Hepatocyte (in vitro differentiated cells): ENCODE results near the gene DNAJC15. TPM values are rescaled to one million over a fixed set of nuclear protein-coding genes. Genes with fewer than 3 reads are reported as not detected.

ENCODE experiments used
- DNase-seq: peaks from one replicate; pipeline ENCODE4 v3.0.0-alpha.2; 2016; ENCODE audit warnings: low spot score
- H2AFZ ChIP-seq: fragments of 200-600 bp; sonication (generic); 2 replicates; pipeline ENCODE4 v1.6.0; 2016; ENCODE audit warnings: antibody characterized with exemption, mild to moderate bottlenecking
- H3K27ac ChIP-seq: fragments of 200-600 bp; sonication (generic); 2 replicates; pipeline ENCODE4 v1.5.1; 2016; ENCODE audit warnings: mild to moderate bottlenecking
- H3K27me3 ChIP-seq: fragments of 200-600 bp; sonication (generic); 2 replicates; pipeline ENCODE4 v1.6.1; 2016
- H3K36me3 ChIP-seq: fragments of 200-600 bp; sonication (generic); replicated peaks from 2 replicates; pipeline ENCODE4 v1.5.1; 2016; ENCODE audit warnings: low read depth; ENCODE audit not compliant: insufficient read depth
- H3K4me1 ChIP-seq: fragments of 200-600 bp; sonication (generic); 2 replicates; pipeline ENCODE4 v1.5.1; 2016; ENCODE audit warnings: mild to moderate bottlenecking, moderate library complexity; ENCODE audit not compliant: insufficient read depth
- H3K4me2 ChIP-seq: fragments of 200-600 bp; sonication (generic); 2 replicates; pipeline ENCODE4 v1.6.0; 2016
- H3K4me3 ChIP-seq: fragments of 200-600 bp; sonication (generic); 2 replicates; pipeline ENCODE4 v1.5.1; 2016; ENCODE audit warnings: mild to moderate bottlenecking
- H3K79me2 ChIP-seq: fragments of 200-600 bp; sonication (generic); 2 replicates; pipeline ENCODE4 v1.6.0; 2017; ENCODE audit warnings: mild to moderate bottlenecking
- H3K9me2 ChIP-seq: fragments of 200-600 bp; sonication (generic); replicated peaks from 2 replicates; pipeline ENCODE4 v1.6.0; 2017; ENCODE audit warnings: mild to moderate bottlenecking; ENCODE audit not compliant: insufficient read depth
- H3K9me3 ChIP-seq: fragments of 200-600 bp; sonication (generic); 2 replicates; pipeline ENCODE4 v1.5.1; 2016; ENCODE audit warnings: low read depth, mild to moderate bottlenecking
- H4K20me1 ChIP-seq: fragments of 200-600 bp; sonication (generic); 2 replicates; pipeline ENCODE4 v1.6.0; 2016; ENCODE audit warnings: mild to moderate bottlenecking; ENCODE audit not compliant: insufficient read depth, poor library complexity, severe bottlenecking
- CTCF ChIP-seq: fragments of 200-600 bp; sonication (generic); IDR thresholded peaks from 2 replicates; pipeline ENCODE4 v1.5.1; 2016; ENCODE audit warnings: antibody characterized with exemption, mild to moderate bottlenecking; ENCODE audit not compliant: poor library complexity
- EZH2 ChIP-seq: fragments of 200-600 bp; sonication (generic); IDR thresholded peaks from 2 replicates; pipeline ENCODE4 v1.6.1; 2016; ENCODE audit warnings: antibody characterized with exemption, mild to moderate bottlenecking, borderline replicate concordance
- EZH2phosphoT487 ChIP-seq: fragments of 200-600 bp; sonication (generic); IDR thresholded peaks from one replicate; pipeline ENCODE4 v1.6.1; 2018; ENCODE audit warnings: antibody characterized with exemption, mild to moderate bottlenecking, low read depth, moderate library complexity; ENCODE audit not compliant: unreplicated experiment, severe bottlenecking
- WGBS: methylation state at CpG from one replicate; pipeline ENCODE4 v1.1.6; 2016; ENCODE audit warnings: low lambda C conversion rate; ENCODE audit errors: missing lambda C conversion rate; 5-methylcytosine and 5-hydroxymethylcytosine counted together
- polyA plus RNA-seq: library from polyadenylated mRNA; unstranded; fragments of >200 nt; fragmentation: Nextera tagmentation; extraction: Ambion mirVana; gene quantifications from 2 replicates; pipeline ENCODE4 v1.2.1, GENCODE V29; 2016
- total RNA-seq: library from RNA; depleted of rRNA; stranded (reverse); fragments of >200 nt; gene quantifications from 2 replicates; pipeline ENCODE4 v1.2.3, GENCODE V29; 2014

DNAJC15 gene
- total and polyA plus RNA-seq, 2 experiments from 2014 or later: 3.5 to 10.6 TPM

- H3K4me2 ChIP-seq: no peak overlapping the region
- no peaks in the 10 kb centered on the region for H3K36me3 ChIP-seq
- TF ChIP-seq EZH2phosphoT487 (no peak), EZH2 (no peak), CTCF (no peak)
- no peaks in the 10 kb centered on the region for H3K9me3 ChIP-seq
- H3K27me3 ChIP-seq: no peaks in the 10 kb centered on the region
- no peak overlapping the region for H2AFZ ChIP-seq
- H3K79me2 ChIP-seq: no peaks in the 10 kb centered on the region
- DNase-seq: no peak
- no peak overlapping the region for H3K4me3 ChIP-seq
- H3K9me2 ChIP-seq: no peaks in the 10 kb centered on the region
- no peaks in the 10 kb centered on the region for H4K20me1 ChIP-seq
- H3K27ac ChIP-seq: peak overlapping the region; percentile 7
- 91% methylated on average over 3 of the region's 3 CpGs for WGBS
- H3K4me1 ChIP-seq: no peaks in the 10 kb centered on the region
Observed at GRCh38 chr13:43005460-43006236, 17.7 kb upstream of the DNAJC15 start.

GRCh38 chr13:43006893-43007631, 16.3 kb upstream of the DNAJC15 start:
- Histone ChIP-seq H3K4me2 (no peak overlapping the region), H3K27ac (peak overlapping the region; percentile 27), H2AFZ (no peak overlapping the region)

GRCh38 chr13:43008596-43008995, 14.8 kb upstream of the DNAJC15 start:
- H3K27ac ChIP-seq: no peak overlapping the region

More at GRCh38 chr13:43006893-43007631, 16.3 kb upstream of the DNAJC15 start:
- Histone ChIP-seq H3K4me1 (no peaks in the 10 kb centered on the region), H3K79me2 (no peaks in the 10 kb centered on the region), H4K20me1 (no peaks in the 10 kb centered on the region), H3K4me3 (no peak overlapping the region), H3K27me3 (no peaks in the 10 kb centered on the region), H3K9me3 (no peaks in the 10 kb centered on the region), H3K36me3 (no peaks in the 10 kb centered on the region), H3K9me2 (no peaks in the 10 kb centered on the region)
- TF ChIP-seq EZH2phosphoT487 (no peak), CTCF (no peak), EZH2 (no peak)
- 41% methylated on average over 3 of the region's 3 CpGs for WGBS
- DNase-seq: no peak

More at GRCh38 chr13:43008596-43008995, 14.8 kb upstream of the DNAJC15 start:
- H3K4me1 ChIP-seq: no peaks in the 10 kb centered on the region
- no peaks in the 10 kb centered on the region for H3K9me2 ChIP-seq
- H2AFZ ChIP-seq: no peak overlapping the region
- TF ChIP-seq EZH2phosphoT487 (no peak), EZH2 (no peak), CTCF (no peak)
- no peak for DNase-seq
- H4K20me1 ChIP-seq: no peaks in the 10 kb centered on the region
- H3K27me3 ChIP-seq: no peaks in the 10 kb centered on the region
- no peaks in the 10 kb centered on the region for H3K9me3 ChIP-seq
- H3K36me3 ChIP-seq: no peaks in the 10 kb centered on the region
- H3K4me2 ChIP-seq: no peak overlapping the region
- H3K4me3 ChIP-seq: no peak overlapping the region
- WGBS: 91% methylated on average over 3 of the region's 3 CpGs
- H3K79me2 ChIP-seq: no peaks in the 10 kb centered on the region
